ENCODE measurements around the gene ODF2. TPM values are rescaled to one million over a fixed set of nuclear protein-coding genes. Genes with fewer than 3 reads are reported as not detected.

ODF2 gene
- total RNA-seq, 4 donors from 2014 or later, result 14.4 to 37.3 (median 25.9) TPM

- no peak for TF ChIP-seq POLR2A (IDR thresholded peaks at IDR 0.05)
- no peak for TF ChIP-seq CTCF (IDR thresholded peaks at IDR 0.05)
- no peaks in the 10 kb centered on the region for H3K36me3 ChIP-seq
Measured at GRCh38 chr9:128424268-128424780, 31.5 kb upstream of the ODF2 start.

GRCh38 chr9:128428644-128429512 is 26.9 kb upstream of the ODF2 start:
- H3K36me3 ChIP-seq, result no peaks in the 10 kb centered on the region
- peak in 1 of 2 donors; percentile 43 for DNase-seq

More at GRCh38 chr9:128424268-128424780, 31.5 kb upstream of the ODF2 start:
- H3K27me3 ChIP-seq, result no peaks in the 10 kb centered on the region
- DNase-seq, result no peak
- peaks cover 0 to 6% of the 10 kb centered on the region in 2 donors for H3K4me1 ChIP-seq
- H3K9me3 ChIP-seq, result no peaks in the 10 kb centered on the region
- intact Hi-C loops (cut with DNase I; ENCODE audit: low total_unique reads), result no loop called here
- no peak overlapping the region for H3K4me3 ChIP-seq
- H3K27ac ChIP-seq, result no peak overlapping the region

DNA sequence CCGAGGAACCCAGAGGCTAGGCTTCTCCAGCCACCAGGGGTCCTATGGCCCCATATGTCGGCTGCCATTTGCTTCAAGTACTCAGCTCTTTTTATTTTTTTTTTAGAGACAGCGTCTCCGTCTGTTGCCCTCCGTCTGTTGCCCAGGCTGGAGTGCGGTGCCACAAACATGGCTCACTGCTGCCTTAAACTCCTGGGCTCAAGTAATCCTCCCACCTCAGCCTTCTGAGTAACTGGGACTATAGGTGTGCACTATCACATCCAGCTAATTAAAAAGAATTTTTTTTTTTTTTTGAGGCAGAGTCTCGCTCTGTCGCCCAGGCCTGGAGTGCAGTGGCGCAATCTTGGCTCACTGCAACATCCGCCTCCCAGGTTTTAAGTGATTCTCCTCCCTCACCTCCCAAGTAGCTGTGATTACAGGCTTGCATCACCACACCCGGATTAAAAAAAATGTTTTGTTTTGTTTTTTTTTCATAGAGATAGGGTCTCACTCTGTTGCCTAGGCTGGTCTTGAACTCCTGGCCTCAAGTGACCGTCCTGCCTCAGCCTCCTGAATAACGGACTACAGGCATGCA is 26.2 kb upstream of the ODF2 start:
- Histone ChIP-seq H3K4me3 (no peak overlapping the region), H3K9me3 (no peaks in the 10 kb centered on the region), H3K36me3 (no peaks in the 10 kb centered on the region), H3K27me3 (no peaks in the 10 kb centered on the region), H3K4me1 (no peaks in the 10 kb centered on the region), H3K27ac (no peak overlapping the region)
- TF ChIP-seq POLR2A (IDR thresholded peaks at IDR 0.05) (no peak), CTCF (IDR thresholded peaks at IDR 0.05) (no peak)
- no peak for DNase-seq
- intact Hi-C loops (cut with DNase I; ENCODE audit: low total_unique reads), result no loop called here

More at GRCh38 chr9:128428644-128429512, 26.9 kb upstream of the ODF2 start:
- Histone ChIP-seq H3K4me3 (no peak overlapping the region), H3K4me1 (no peaks in the 10 kb centered on the region), H3K27me3 (no peaks in the 10 kb centered on the region), H3K9me3 (no peaks in the 10 kb centered on the region), H3K27ac (peak overlapping the region in 1 of 2 donors; percentile 24)
- intact Hi-C loops (cut with DNase I; ENCODE audit: low total_unique reads), result no loop called here
- no peak for TF ChIP-seq CTCF (IDR thresholded peaks at IDR 0.05)
- TF ChIP-seq POLR2A (IDR thresholded peaks at IDR 0.05), result no peak

DNA sequence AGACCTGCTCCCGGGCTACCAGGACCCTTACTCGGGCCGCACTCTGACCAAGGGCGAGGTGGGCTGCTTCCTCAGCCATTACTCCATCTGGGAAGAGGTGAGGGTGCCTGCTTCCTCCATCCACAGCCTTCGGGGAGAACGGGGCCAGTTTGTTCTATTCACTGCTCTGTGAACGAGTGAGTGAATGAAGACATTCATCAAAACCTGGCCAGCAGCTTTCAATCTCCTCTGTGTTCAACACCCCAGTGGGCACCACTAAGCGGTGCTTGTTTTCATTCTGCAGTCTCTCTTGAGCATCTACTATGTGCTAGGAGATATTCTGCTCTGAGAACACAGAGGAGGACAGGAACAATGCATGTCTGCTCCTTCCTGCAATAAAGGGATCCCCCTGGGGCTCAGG is 24.6 kb upstream of the ODF2 start:
- Histone ChIP-seq H3K27me3 (no peaks in the 10 kb centered on the region), H3K4me1 (no peaks in the 10 kb centered on the region), H3K4me3 (no peak overlapping the region), H3K27ac (no peak overlapping the region), H3K36me3 (no peaks in the 10 kb centered on the region), H3K9me3 (no peaks in the 10 kb centered on the region)
- intact Hi-C loops (cut with DNase I; ENCODE audit: low total_unique reads), result no loop called here
- DNase-seq, result no peak
- TF ChIP-seq CTCF (IDR thresholded peaks at IDR 0.05), result no peak
- TF ChIP-seq POLR2A (IDR thresholded peaks at IDR 0.05), result no peak

DNA sequence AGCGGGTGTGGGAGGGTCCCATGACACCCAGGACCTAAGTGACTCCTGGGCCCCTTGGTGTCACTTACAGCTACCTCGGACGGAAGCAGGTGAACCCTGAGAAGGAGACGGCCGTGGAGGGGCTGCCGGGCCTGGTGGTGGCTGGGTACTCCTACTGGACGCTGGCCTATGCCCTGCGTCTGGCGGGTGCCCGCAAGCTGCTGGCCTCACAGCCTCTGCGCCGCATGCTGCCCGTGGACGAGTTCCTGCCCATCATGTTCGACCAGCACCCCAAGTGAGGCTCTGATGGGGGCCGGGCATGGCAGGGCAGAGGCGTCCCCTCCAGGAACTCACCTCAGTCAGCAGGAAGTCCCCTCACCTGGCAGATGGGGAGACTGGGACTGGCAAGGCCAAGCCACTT is 21.5 kb upstream of the ODF2 start:
- Histone ChIP-seq H3K9me3 (no peaks in the 10 kb centered on the region), H3K36me3 (no peaks in the 10 kb centered on the region), H3K27ac (no peak overlapping the region), H3K4me3 (no peak overlapping the region), H3K4me1 (no peaks in the 10 kb centered on the region), H3K27me3 (no peaks in the 10 kb centered on the region)
- intact Hi-C loops (cut with DNase I; ENCODE audit: low total_unique reads), result no loop called here
- no peak for TF ChIP-seq CTCF (IDR thresholded peaks at IDR 0.05)
- TF ChIP-seq POLR2A (IDR thresholded peaks at IDR 0.05), result no peak
- DNase-seq, result no peak
